CD4-positive, alpha-beta memory T cell (primary cell): ENCODE data around the gene STAMBPL1. TPM values are rescaled to one million over a fixed set of nuclear protein-coding genes. Genes with fewer than 3 reads are reported as not detected.
"Not testable (repeated sequence)": the region's sequence is repeated elsewhere in the genome, so short reads cannot be mapped to it uniquely, and the experiment has no call there.

ENCODE experiments used
- CTCF ChIA-PET: fragments of 350-600 bp; sonication (Branson Sonifier 250); formaldehyde crosslinking; loops from one replicate; lab custom pipeline; 2021; ENCODE audit warnings: inconsistent platforms; ENCODE audit not compliant: partially characterized antibody; lab: Charles Lee
- POLR2A ChIA-PET: fragments of 350-600 bp; sonication (Branson Sonifier 250); formaldehyde crosslinking; loops from one replicate; lab custom pipeline; 2021; ENCODE audit not compliant: partially characterized antibody; lab: Charles Lee
- DNase-seq, 5 donors: peaks; one replicate each; pipeline versions ENCODE4 v3.0.0 to v3.0.0-alpha.2; 2020 to 2022; ENCODE audit warnings: mixed read lengths in 1 of 5
- H3K27ac ChIP-seq: one replicate; pipeline ENCODE4 v1.7.0; 2013; ENCODE audit warnings: low read depth, low read length
- H3K27me3 ChIP-seq: 2 replicates; pipeline ENCODE4 v1.7.0; 2013; ENCODE audit warnings: mild to moderate bottlenecking, low read length, moderate library complexity; ENCODE audit not compliant: insufficient read depth
- H3K36me3 ChIP-seq: 2 replicates; pipeline ENCODE4 v1.7.0; 2013; ENCODE audit warnings: mild to moderate bottlenecking, low read length, moderate library complexity; ENCODE audit not compliant: insufficient read depth
- H3K4me1 ChIP-seq: 2 replicates; pipeline ENCODE4 v1.7.0; 2013; ENCODE audit warnings: mild to moderate bottlenecking, low read length, moderate library complexity; ENCODE audit not compliant: insufficient read depth
- H3K4me3 ChIP-seq, 2 donors: one replicate each; pipeline ENCODE4 v1.7.0; 2013; ENCODE audit warnings: low read length in 2 of 2, mild to moderate bottlenecking in 1 of 2
- H3K9me3 ChIP-seq, 2 donors: one replicate each; pipeline ENCODE4 v1.7.0; 2013; ENCODE audit warnings: low read length in 2 of 2, control low read depth in 1 of 2; ENCODE audit not compliant: control insufficient read depth in 1 of 2
- H3K27ac Mint-ChIP-seq, 7 donors: one replicate each; pipeline ENCODE4 v1.8.0; 2020 to 2021; ENCODE audit warnings: mixed read lengths in 7 of 7, mild to moderate bottlenecking in 6 of 7, inconsistent platforms in 3 of 7, moderate library complexity in 3 of 7
- H3K27me3 Mint-ChIP-seq, 2 donors: one replicate each; pipeline ENCODE4 v1.8.0; 2020 to 2021; ENCODE audit warnings: mixed read lengths in 2 of 2
- H3K36me3 Mint-ChIP-seq, 2 donors: one replicate each; pipeline ENCODE4 v1.8.0; 2020 to 2021; ENCODE audit warnings: mixed read lengths in 2 of 2, inconsistent platforms in 1 of 2, mild to moderate bottlenecking in 1 of 2
- H3K4me1 Mint-ChIP-seq, 4 donors: one replicate each; pipeline ENCODE4 v1.8.0; 2020 to 2021; ENCODE audit warnings: mixed read lengths in 4 of 4, mild to moderate bottlenecking in 1 of 4
- H3K4me3 Mint-ChIP-seq, 8 donors: one replicate each; pipeline ENCODE4 v1.8.0; 2020 to 2021; ENCODE audit warnings: mixed read lengths in 8 of 8, mild to moderate bottlenecking in 7 of 8, moderate library complexity in 6 of 8, inconsistent platforms in 3 of 8
- H3K9me3 Mint-ChIP-seq, 8 donors: one replicate each; pipeline ENCODE4 v1.8.0; 2020 to 2021; ENCODE audit warnings: mixed read lengths in 8 of 8, mild to moderate bottlenecking in 5 of 8, inconsistent platforms in 3 of 8, moderate library complexity in 1 of 8
- intact Hi-C: fragments of 100-400 bp; cut with micrococcal nuclease; formaldehyde crosslinking; loops from one replicate; pipeline ENCODE4 v1.15.1; 2023
- polyA plus RNA-seq, 2 donors: library from polyadenylated mRNA; unstranded; fragments of 300-500 nt; fragmentation: Illumina TruSeq; gene quantifications; one replicate each; pipeline ENCODE4 v1.2.3, GENCODE V29; 2021
- total RNA-seq, 2 experiments: library from RNA; stranded (reverse); gene quantifications; one replicate each; pipeline ENCODE4 v1.2.3, GENCODE V29; 2021

STAMBPL1 gene
- total and polyA plus RNA-seq, 4 experiments from 2014 or later, result 5.3 to 43.2 (median 24.9) TPM

DNA sequence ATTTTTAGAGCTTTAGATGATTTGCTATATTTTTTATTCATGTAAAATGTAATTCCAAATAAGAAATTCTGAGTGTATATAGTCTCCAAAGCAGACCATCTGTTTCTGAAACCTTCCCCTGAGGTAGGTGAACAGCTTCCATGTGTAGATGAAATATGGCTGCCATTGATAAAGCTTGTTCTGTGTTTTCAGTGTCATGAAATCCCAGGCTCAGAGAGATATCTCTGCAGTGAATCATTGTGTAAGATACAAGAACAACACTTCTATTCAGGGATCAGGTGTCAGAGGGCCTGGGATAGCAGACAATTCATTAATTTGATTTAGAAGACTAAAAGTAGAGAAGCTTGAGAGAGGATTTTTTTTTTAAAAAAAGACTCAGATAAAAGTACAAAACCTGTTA lies 43.5 kb downstream of the STAMBPL1 start:
- H3K4me3 Mint-ChIP-seq, result no peak overlapping the region
- Histone ChIP-seq H3K4me3 (no peak overlapping the region), H3K9me3 (no peaks in the 10 kb centered on the region), H3K27ac (no peak overlapping the region), H3K4me1 (no peaks in the 10 kb centered on the region), H3K36me3 (peaks cover 9% of the 10 kb centered on the region), H3K27me3 (no peaks in the 10 kb centered on the region)
- H3K36me3 Mint-ChIP-seq, result peaks cover 55 to 68% of the 10 kb centered on the region in 2 donors
- no peaks in the 10 kb centered on the region for H3K27me3 Mint-ChIP-seq
- intact Hi-C loops, result no loop called here
- H3K4me1 Mint-ChIP-seq, result peaks cover 0 to 1% (median under 1%) of the 10 kb centered on the region in 4 donors
- peak overlapping the region in 1 of 7 donors; percentile 30 for H3K27ac Mint-ChIP-seq
- no peak for DNase-seq
- H3K9me3 Mint-ChIP-seq, result no peaks in the 10 kb centered on the region
- ChIA-PET POLR2A (interaction anchor here (0.7 to 1.1 kb wide), 2 partner anchors 10 to 68 kb away, joined by 3 to 4 read pairs; no protein-coding TSS in a partner anchor), CTCF (interaction anchor here (0.8 to 13.1 kb wide), 3 partner anchors 10 to 295 kb away, joined by 3 to 507 read pairs (median 26); no protein-coding TSS in a partner anchor)

GRCh38 chr10:88926566-88927415 lies 46.7 kb downstream of the STAMBPL1 start:
- Mint-ChIP-seq H3K27ac (peak overlapping the region in 1 of 7 donors; percentile 72), H3K27me3 (no peaks in the 10 kb centered on the region), H3K4me3 (no peak overlapping the region), H3K4me1 (peaks cover 0 to 7% (median 2%) of the 10 kb centered on the region in 4 donors), H3K9me3 (no peaks in the 10 kb centered on the region), H3K36me3 (peaks cover 48 to 49% of the 10 kb centered on the region in 2 donors)
- Histone ChIP-seq H3K36me3 (no peaks in the 10 kb centered on the region), H3K27me3 (no peaks in the 10 kb centered on the region), H3K4me3 (no peak overlapping the region), H3K9me3 (no peaks in the 10 kb centered on the region), H3K4me1 (no peaks in the 10 kb centered on the region), H3K27ac (no peak overlapping the region)
- intact Hi-C loops, result no loop called here
- ChIA-PET POLR2A (interaction anchor here (1.6 kb wide), 1 partner anchor 91 kb away, joined by 3 read pairs; no protein-coding TSS in a partner anchor), CTCF (interaction anchor here (13.1 kb wide), 1 partner anchor 93 kb away, joined by 507 read pairs; no protein-coding TSS in a partner anchor)
- DNase-seq, result no peak

DNA sequence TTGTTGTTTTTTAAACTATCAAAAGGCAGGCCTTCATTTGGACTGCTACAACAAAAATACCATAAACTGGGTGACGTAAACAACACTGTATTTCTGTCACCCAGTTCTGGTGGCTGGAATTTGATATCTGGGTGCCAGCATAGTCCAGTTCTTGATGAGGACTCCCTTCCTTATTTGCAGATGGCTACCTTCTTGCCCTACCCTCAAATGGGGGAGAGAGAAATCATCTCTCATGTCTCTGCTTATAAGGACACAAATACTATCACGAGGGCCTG lies 47.3 kb downstream of the STAMBPL1 start:
- ChIA-PET CTCF (interaction anchor here (13.1 kb wide), 1 partner anchor 93 kb away, joined by 507 read pairs; no protein-coding TSS in a partner anchor), POLR2A (interaction anchor here (1.6 kb wide), 1 partner anchor 91 kb away, joined by 3 read pairs; no protein-coding TSS in a partner anchor)
- peaks cover 1% of the 10 kb centered on the region for H3K4me1 ChIP-seq
- no peak overlapping the region for H3K4me3 ChIP-seq
- no peaks in the 10 kb centered on the region for H3K36me3 ChIP-seq
- peaks cover 43% of the 10 kb centered on the region in 2 donors for H3K36me3 Mint-ChIP-seq
- H3K9me3 ChIP-seq, result no peaks in the 10 kb centered on the region
- peak overlapping the region in 1 of 7 donors; percentile 47 for H3K27ac Mint-ChIP-seq
- H3K4me3 Mint-ChIP-seq, result no peak overlapping the region
- intact Hi-C loops, result no loop called here
- H3K9me3 Mint-ChIP-seq, result no peaks in the 10 kb centered on the region
- H3K27me3 ChIP-seq, result no peaks in the 10 kb centered on the region
- DNase-seq, result no peak
- peaks cover 0 to 7% (median 2%) of the 10 kb centered on the region in 4 donors for H3K4me1 Mint-ChIP-seq
- no peak overlapping the region for H3K27ac ChIP-seq
- no peaks in the 10 kb centered on the region for H3K27me3 Mint-ChIP-seq

DNA sequence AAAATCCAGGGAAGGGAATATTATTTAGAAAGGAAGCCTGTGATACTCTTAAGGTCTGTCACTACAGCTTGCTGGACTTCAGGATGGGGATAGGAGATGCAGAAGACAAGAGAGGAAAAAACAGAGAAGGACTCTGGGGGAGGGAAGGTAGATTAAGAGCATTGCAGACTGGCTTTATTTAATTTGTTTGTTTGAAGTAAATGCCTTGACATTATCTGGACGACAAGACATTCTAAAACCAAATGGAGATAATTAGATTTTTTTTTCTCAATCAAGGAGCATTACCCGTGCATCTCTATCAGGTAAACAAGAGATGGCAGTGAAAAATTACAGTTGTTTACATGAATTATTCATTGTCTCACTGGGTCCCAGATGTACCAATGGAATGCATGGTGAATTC lies 48.2 kb downstream of the STAMBPL1 start:
- H3K4me3 Mint-ChIP-seq, result no peak overlapping the region
- no peaks in the 10 kb centered on the region for H3K36me3 ChIP-seq
- CTCF ChIA-PET, result interaction anchor here (1.0 to 13.1 kb wide), 6 partner anchors 27 to 117 kb away, joined by 3 to 507 read pairs (median 3); no protein-coding TSS in a partner anchor

DNA sequence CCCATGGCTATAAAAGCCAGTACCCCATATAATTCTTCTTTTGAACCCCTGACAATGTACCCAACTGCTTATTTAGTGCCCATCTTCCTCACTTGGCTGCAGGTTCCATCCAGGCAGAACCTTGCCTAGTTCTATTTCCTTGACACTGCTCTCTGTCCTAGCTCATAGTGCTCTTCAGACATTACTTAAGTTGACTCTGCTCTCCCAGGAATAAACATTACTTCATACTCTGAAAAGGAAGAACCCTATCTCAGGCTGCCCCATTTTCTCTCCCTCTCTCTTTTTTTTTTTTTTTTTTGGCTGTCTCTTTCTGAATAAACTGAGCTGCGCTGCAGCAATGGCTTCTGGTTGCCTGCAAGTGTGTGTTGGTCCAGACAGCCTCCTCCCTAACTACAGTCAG lies 51.5 kb downstream of the STAMBPL1 start:
- H3K36me3 Mint-ChIP-seq, result peaks cover 16 to 20% of the 10 kb centered on the region in 2 donors
- H3K9me3 Mint-ChIP-seq, result no peaks in the 10 kb centered on the region
- H3K4me3 Mint-ChIP-seq, result no peak overlapping the region
- peaks cover 13 to 21% (median 15%) of the 10 kb centered on the region in 4 donors for H3K4me1 Mint-ChIP-seq
- Histone ChIP-seq H3K9me3 (no peaks in the 10 kb centered on the region), H3K27ac (no peak overlapping the region), H3K27me3 (no peaks in the 10 kb centered on the region), H3K4me3 (no peak overlapping the region), H3K4me1 (peaks cover 15% of the 10 kb centered on the region), H3K36me3 (no peaks in the 10 kb centered on the region)
- intact Hi-C loops, result loop anchor here (10.0 kb wide), 1 partner anchor 633 kb away; no protein-coding TSS in a partner anchor
- DNase-seq, result no peak
- peak overlapping the region in 5 of 7 donors; percentile 13 to 87 (median 64) for H3K27ac Mint-ChIP-seq
- no peaks in the 10 kb centered on the region for H3K27me3 Mint-ChIP-seq
- CTCF ChIA-PET, result interaction anchor here (0.7 to 13.1 kb wide), 24 partner anchors 7 to 367 kb away, joined by 3 to 507 read pairs (median 25); partner anchors contain the start of genes CH25H, FAS, RNLS and STAMBPL1
- POLR2A ChIA-PET, result interaction anchor here (0.8 to 4.1 kb wide), 3 partner anchors 50 to 96 kb away, joined by 3 to 23 read pairs (median 4); partner anchors contain the start of gene STAMBPL1

More for the DNA sequence above, 48.2 kb downstream of the STAMBPL1 start:
- Mint-ChIP-seq H3K27ac (peak overlapping the region in 3 of 7 donors; percentile 19 to 90 (median 27)), H3K4me1 (peaks cover 0 to 12% (median 6%) of the 10 kb centered on the region in 4 donors), H3K36me3 (peaks cover 39 to 41% of the 10 kb centered on the region in 2 donors), H3K9me3 (no peaks in the 10 kb centered on the region), H3K27me3 (no peaks in the 10 kb centered on the region)
- POLR2A ChIA-PET, result interaction anchor here (0.6 kb wide), 1 partner anchor 48 kb away, joined by 3 read pairs; the partner anchor contains the start of gene STAMBPL1
- Histone ChIP-seq H3K9me3 (no peaks in the 10 kb centered on the region), H3K27ac (no peak overlapping the region), H3K27me3 (no peaks in the 10 kb centered on the region), H3K4me3 (no peak overlapping the region), H3K4me1 (peaks cover 4% of the 10 kb centered on the region)
- intact Hi-C loops, result no loop called here
- no peak for DNase-seq

DNA sequence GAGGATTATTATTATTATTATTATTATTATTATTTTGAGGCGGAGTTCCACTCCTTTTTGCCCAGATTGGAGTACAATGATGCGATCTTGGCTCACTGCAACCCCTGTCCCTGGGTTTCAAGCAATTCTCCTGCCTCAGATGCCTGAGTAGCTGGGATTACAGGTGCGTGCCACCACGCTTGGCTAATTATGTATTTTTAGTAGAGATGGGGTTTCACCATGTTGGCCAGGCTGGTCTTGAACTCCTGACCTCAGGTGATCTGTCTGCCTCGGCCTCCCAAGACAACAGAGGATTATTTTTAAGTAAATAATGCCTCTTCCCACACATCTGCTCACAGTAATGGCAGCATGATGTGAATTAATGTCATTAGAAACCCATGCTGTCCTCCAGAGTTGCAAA lies 52.0 kb downstream of the STAMBPL1 start:
- H3K36me3 Mint-ChIP-seq, result peaks cover 12 to 15% of the 10 kb centered on the region in 2 donors
- CTCF ChIA-PET, result interaction anchor here (0.7 to 13.1 kb wide), 59 partner anchors 8 to 367 kb away, joined by 3 to 507 read pairs (median 7); partner anchors contain the start of genes ACTA2, CH25H, FAS and RNLS
- not testable (repeated sequence) for H3K9me3 Mint-ChIP-seq, H3K27ac ChIP-seq, H3K36me3 ChIP-seq, H3K4me3 Mint-ChIP-seq, H3K27me3 ChIP-seq, H3K4me3 ChIP-seq, DNase-seq, H3K9me3 ChIP-seq, H3K27me3 Mint-ChIP-seq
- H3K27ac Mint-ChIP-seq, result peak overlapping the region in 1 of 7 donors; percentile 8
- POLR2A ChIA-PET, result interaction anchor here (1.1 to 4.1 kb wide), 5 partner anchors 51 to 101 kb away, joined by 4 to 23 read pairs (median 4); partner anchors contain the start of gene FAS
- intact Hi-C loops, result loop anchor here (1.0 to 10.0 kb wide), 4 partner anchors 52 to 633 kb away; partner anchors contain the start of gene STAMBPL1
- H3K4me1 ChIP-seq, result peaks cover 15% of the 10 kb centered on the region
- H3K4me1 Mint-ChIP-seq, result peaks cover 13 to 22% (median 15%) of the 10 kb centered on the region in 4 donors
